ENCODE measurements around the gene ADH5. TPM values are rescaled to one million over a fixed set of nuclear protein-coding genes. Genes with fewer than 3 reads are reported as not detected.

ADH5 gene
- total and polyA plus RNA-seq, 9 of the 15 experiments (the other 6 are each of a cell fraction or from before 2014, with no cell fraction given) = 115 to 310 (median 200) TPM

GRCh38 chr4:99078931-99079624 lies 9.5 kb downstream of the ADH5 start (continued):
- no peak for TF ChIP-seq TEAD4 (IDR thresholded peaks at IDR 0.05; ENCODE audit: low read length)
- no peak for TF ChIP-seq TEAD4 (CRISPR knock-in tag; IDR thresholded peaks at IDR 0.05; ENCODE audit: borderline replicate concordance)
- TF ChIP-seq RBM17 (IDR thresholded peaks at IDR 0.05; ENCODE audit: borderline replicate concordance, low read depth, low read length) = no peak
- TF ChIP-seq, protein P1, sequence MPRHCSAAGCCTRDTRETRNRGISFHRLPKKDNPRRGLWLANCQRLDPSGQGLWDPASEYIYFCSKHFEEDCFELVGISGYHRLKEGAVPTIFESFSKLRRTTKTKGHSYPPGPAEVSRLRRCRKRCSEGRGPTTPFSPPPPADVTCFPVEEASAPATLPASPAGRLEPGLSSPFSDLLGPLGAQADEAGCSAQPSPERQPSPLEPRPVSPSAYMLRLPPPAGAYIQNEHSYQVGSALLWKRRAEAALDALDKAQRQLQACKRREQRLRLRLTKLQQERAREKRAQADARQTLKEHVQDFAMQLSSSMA (CRISPR knock-in tag; IDR thresholded peaks at IDR 0.05) = no peak
- no peak for TF ChIP-seq ETV1 (tag; conservative IDR thresholded peaks at IDR 0.05; ENCODE audit: low read depth)
- TF ChIP-seq SAFB2 (IDR thresholded peaks at IDR 0.05; ENCODE audit: borderline replicate concordance, low read depth, low read length, severe bottlenecking) = no peak
- no peak for TF ChIP-seq GABPB1 (CRISPR knock-in tag; IDR thresholded peaks at IDR 0.05)
- TF ChIP-seq NFE2 (IDR thresholded peaks at IDR 0.05; ENCODE audit: low read depth) = peak; percentile 40; the same call in 1 of the 2 replicates
- no peak for TF ChIP-seq FOXJ2 (tag; IDR thresholded peaks at IDR 0.05)
- TF ChIP-seq CTBP1 (IDR thresholded peaks at IDR 0.05; ENCODE audit: borderline replicate concordance) = no peak
- TF ChIP-seq MAFF (IDR thresholded peaks at IDR 0.05; ENCODE audit: low read length) = peak; percentile 71
- TF ChIP-seq ZNF197 (CRISPR knock-in tag; IDR thresholded peaks at IDR 0.05; ENCODE audit: low read depth) = no peak
- TF ChIP-seq ZFPM2 (CRISPR knock-in tag; IDR thresholded peaks at IDR 0.05) = no peak
- no peak for TF ChIP-seq ZKSCAN3 (CRISPR knock-in tag; IDR thresholded peaks at IDR 0.05)
- TF ChIP-seq ZNF778 (CRISPR knock-in tag; IDR thresholded peaks at IDR 0.05) = no peak
- TF ChIP-seq ZFP36 (IDR thresholded peaks at IDR 0.05; ENCODE audit: low read depth, low read length, partially characterized antibody) = no peak
- peak; percentile 72 for TF ChIP-seq MAFG (tag; conservative IDR thresholded peaks at IDR 0.05)
- TF ChIP-seq MIER1 (IDR thresholded peaks at IDR 0.05; ENCODE audit: low read depth) = no peak
- peak; percentile 44; the same call in 1 of the 2 replicates for TF ChIP-seq MAFK (IDR thresholded peaks at IDR 0.05; ENCODE audit: low read length)
- TF ChIP-seq, protein P2, sequence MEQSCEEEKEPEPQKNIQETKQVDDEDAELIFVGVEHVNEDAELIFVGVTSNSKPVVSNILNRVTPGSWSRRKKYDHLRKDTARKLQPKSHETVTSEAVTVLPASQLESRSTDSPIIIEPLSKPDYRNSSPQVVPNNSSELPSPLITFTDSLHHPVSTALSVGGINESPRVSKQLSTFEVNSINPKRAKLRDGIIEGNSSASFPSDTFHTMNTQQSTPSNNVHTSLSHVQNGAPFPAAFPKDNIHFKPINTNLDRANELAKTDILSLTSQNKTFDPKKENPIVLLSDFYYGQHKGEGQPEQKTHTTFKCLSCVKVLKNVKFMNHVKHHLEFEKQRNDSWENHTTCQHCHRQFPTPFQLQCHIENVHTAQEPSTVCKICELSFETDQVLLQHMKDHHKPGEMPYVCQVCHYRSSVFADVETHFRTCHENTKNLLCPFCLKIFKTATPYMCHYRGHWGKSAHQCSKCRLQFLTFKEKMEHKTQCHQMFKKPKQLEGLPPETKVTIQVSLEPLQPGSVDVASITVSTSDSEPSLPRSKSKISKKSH (CRISPR knock-in tag; IDR thresholded peaks at IDR 0.05) = no peak
